ENCODE measurements around the gene SPINK14. TPM values are rescaled to one million over a fixed set of nuclear protein-coding genes. Genes with fewer than 3 reads are reported as not detected.

Gene SPINK14
- total RNA-seq, 1 experiment from 2014 or later = not detected

GRCh38 chr5:148145916-148146315 lies 22.4 kb upstream of the SPINK14 start:
- POLR2A ChIA-PET (ENCODE audit: unreplicated experiment) = interaction anchor here (0.6 kb wide), 1 partner anchor 768 kb away, joined by 5 read pairs; no protein-coding TSS in a partner anchor
- intact Hi-C loops (cut with micrococcal nuclease; ENCODE audit: unreplicated experiment) = no loop called here
- Histone ChIP-seq H3K27ac (peak overlapping the region; percentile 45), H2AFZ (no peak overlapping the region), H3K9me3 (ENCODE audit: insufficient read depth, low read depth) (no peaks in the 10 kb centered on the region; the same call in 1 of the 2 replicates), H4K20me1 (ENCODE audit: insufficient read depth) (no peaks in the 10 kb centered on the region), H3K27me3 (ENCODE audit: insufficient read depth, low read depth) (no peaks in the 10 kb centered on the region), H3F3A (ENCODE audit: insufficient read depth, low read depth) (peaks cover 10% of the 10 kb centered on the region), H3K79me2 (ENCODE audit: low read depth) (no peaks in the 10 kb centered on the region), H3K4me1 (replicated peaks; ENCODE audit: insufficient read depth) (peaks cover 40% of the 10 kb centered on the region), H3K4me2 (peak overlapping the region; percentile 67), H3K36me3 (ENCODE audit: low read depth) (no peaks in the 10 kb centered on the region), H3K9me2 (ENCODE audit: insufficient read depth) (no peaks in the 10 kb centered on the region), H3K4me3 (no peak overlapping the region)
- peak; percentile 62 to 93 for DNase-seq
- no TSS peak for BruUV-seq (replicated peaks)
- CTCF ChIA-PET = interaction anchor here (0.7 kb wide), 1 partner anchor 288 kb away, joined by 3 read pairs; no protein-coding TSS in a partner anchor
- no peak for TF ChIP-seq CTCF (conservative IDR thresholded peaks at IDR 0.05)
- TF ChIP-seq EZH2 (IDR thresholded peaks at IDR 0.05; ENCODE audit: low read depth) = no peak

GRCh38 chr5:148146487-148146886 lies 21.9 kb upstream of the SPINK14 start:
- Histone ChIP-seq H3K4me2 (no peak overlapping the region), H3K4me3 (no peak overlapping the region), H3K4me1 (replicated peaks; ENCODE audit: insufficient read depth) (peaks cover 40% of the 10 kb centered on the region), H2AFZ (no peak overlapping the region), H3K27me3 (ENCODE audit: insufficient read depth, low read depth) (no peaks in the 10 kb centered on the region), H3K79me2 (ENCODE audit: low read depth) (no peaks in the 10 kb centered on the region), H3F3A (ENCODE audit: insufficient read depth, low read depth) (peaks cover 10% of the 10 kb centered on the region), H3K9me2 (ENCODE audit: insufficient read depth) (no peaks in the 10 kb centered on the region), H3K27ac (no peak overlapping the region), H3K9me3 (ENCODE audit: insufficient read depth, low read depth) (no peaks in the 10 kb centered on the region; the same call in 1 of the 2 replicates), H3K36me3 (ENCODE audit: low read depth) (no peaks in the 10 kb centered on the region), H4K20me1 (ENCODE audit: insufficient read depth) (no peaks in the 10 kb centered on the region)
- intact Hi-C loops (cut with micrococcal nuclease; ENCODE audit: unreplicated experiment) = no loop called here
- ChIA-PET CTCF (interaction anchor here (0.7 kb wide), 1 partner anchor 289 kb away, joined by 3 read pairs; no protein-coding TSS in a partner anchor), POLR2A (ENCODE audit: unreplicated experiment) (interaction anchor here (0.6 kb wide), 1 partner anchor 767 kb away, joined by 5 read pairs; no protein-coding TSS in a partner anchor)
- TF ChIP-seq EZH2 (IDR thresholded peaks at IDR 0.05; ENCODE audit: low read depth) = no peak
- DNase-seq = no peak
- BruUV-seq (replicated peaks) = no TSS peak

- TF ChIP-seq CTCF (conservative IDR thresholded peaks at IDR 0.05) (no peak), EZH2 (IDR thresholded peaks at IDR 0.05; ENCODE audit: low read depth) (no peak)
- Histone ChIP-seq H3K4me3 (no peak overlapping the region), H4K20me1 (ENCODE audit: insufficient read depth) (no peaks in the 10 kb centered on the region), H3K79me2 (ENCODE audit: low read depth) (no peaks in the 10 kb centered on the region), H3K4me1 (replicated peaks; ENCODE audit: insufficient read depth) (peaks cover 40% of the 10 kb centered on the region), H3F3A (ENCODE audit: insufficient read depth, low read depth) (peaks cover 10% of the 10 kb centered on the region), H3K27me3 (ENCODE audit: insufficient read depth, low read depth) (no peaks in the 10 kb centered on the region), H2AFZ (no peak overlapping the region), H3K9me2 (ENCODE audit: insufficient read depth) (no peaks in the 10 kb centered on the region), H3K36me3 (ENCODE audit: low read depth) (no peaks in the 10 kb centered on the region), H3K27ac (no peak overlapping the region), H3K4me2 (peak overlapping the region; percentile 30), H3K9me3 (ENCODE audit: insufficient read depth, low read depth) (no peaks in the 10 kb centered on the region; the same call in 1 of the 2 replicates)
- DNase-seq = peak in 1 of 2 experiments; percentile 55
- ChIA-PET POLR2A (ENCODE audit: unreplicated experiment) (no interaction called here), CTCF (no interaction called here)
- BruUV-seq (replicated peaks) = no TSS peak
- intact Hi-C loops (cut with micrococcal nuclease; ENCODE audit: unreplicated experiment) = no loop called here
These were observed 20.9 kb upstream of the SPINK14 start for GRCh38 chr5:148147415-148147814.

GRCh38 chr5:148151872-148152271 lies 16.5 kb upstream of the SPINK14 start:
- ChIA-PET POLR2A (ENCODE audit: unreplicated experiment) (no interaction called here), CTCF (no interaction called here)
- H3F3A ChIP-seq (ENCODE audit: insufficient read depth, low read depth) = no peaks in the 10 kb centered on the region
- H3K36me3 ChIP-seq (ENCODE audit: low read depth) = no peaks in the 10 kb centered on the region
- intact Hi-C loops (cut with micrococcal nuclease; ENCODE audit: unreplicated experiment) = no loop called here
- no peak overlapping the region for H2AFZ ChIP-seq
- no peak overlapping the region for H3K4me2 ChIP-seq
- H3K9me2 ChIP-seq (ENCODE audit: insufficient read depth) = no peaks in the 10 kb centered on the region
- H3K4me1 ChIP-seq (replicated peaks; ENCODE audit: insufficient read depth) = peaks cover 13% of the 10 kb centered on the region
- TF ChIP-seq CTCF (conservative IDR thresholded peaks at IDR 0.05) = no peak
- no peak for TF ChIP-seq EZH2 (IDR thresholded peaks at IDR 0.05; ENCODE audit: low read depth)
- no peaks in the 10 kb centered on the region for H3K79me2 ChIP-seq (ENCODE audit: low read depth)
- no TSS peak for BruUV-seq (replicated peaks)
- DNase-seq = no peak
- H4K20me1 ChIP-seq (ENCODE audit: insufficient read depth) = no peaks in the 10 kb centered on the region
- no peak overlapping the region for H3K27ac ChIP-seq
- H3K4me3 ChIP-seq = no peak overlapping the region
- no peaks in the 10 kb centered on the region for H3K27me3 ChIP-seq (ENCODE audit: insufficient read depth, low read depth)
- no peaks in the 10 kb centered on the region for H3K9me3 ChIP-seq (ENCODE audit: insufficient read depth, low read depth)
